SK-N-SH (cell line): ENCODE results near the gene FBN1. TPM values are rescaled to one million over a fixed set of nuclear protein-coding genes. Genes with fewer than 3 reads are reported as not detected.

Experiments
- CTCF ChIA-PET: fragments of 300-600, 350-600 bp; formaldehyde crosslinking; extraction: SDS; loops from one replicate; lab custom pipeline; 2021; lab: Yijun Ruan, JAX
- POLR2A ChIA-PET: fragments of 350-600 bp; sonication (Branson Sonifier 250); formaldehyde crosslinking; extraction: SDS; loops from one replicate; lab custom pipeline; 2020; ENCODE audit warnings: antibody characterized with exemption, inconsistent platforms; lab: Yijun Ruan, JAX
- DNase-seq: peaks from one replicate; pipeline ENCODE4 v3.0.0; 2012
- H2AFZ ChIP-seq: fragments of 200-600 bp; sonication (generic); 2 replicates; pipeline ENCODE4 v1.8.1; 2016; ENCODE audit warnings: antibody characterized with exemption, mild to moderate bottlenecking, low read depth
- H3F3A ChIP-seq: fragments of 200-600 bp; sonication (generic); replicated peaks from 2 replicates; pipeline ENCODE3; 2016; ENCODE audit warnings: antibody characterized with exemption, mild to moderate bottlenecking; ENCODE audit not compliant: insufficient read depth
- H3K27ac ChIP-seq, 2 experiments: fragments of 200-500 bp in 1 of 2; fragments of 200-600 bp in 1 of 2; sonication (Bioruptor generic) in 1 of 2; sonication (generic), shearing (Covaris generic) in 1 of 2; 2 replicates each; pipeline versions ENCODE4 v1.5.1 to v1.6.1; 2014 to 2016; ENCODE audit warnings: low read depth in 2 of 2, inconsistent platforms in 1 of 2, low read length in 1 of 2, mild to moderate bottlenecking in 1 of 2, mixed read lengths in 1 of 2
- H3K27me3 ChIP-seq: fragments of 200-600 bp; sonication (generic), shearing (Covaris generic); 2 replicates; pipeline ENCODE4 v1.6.1; 2016; ENCODE audit warnings: mixed run types; ENCODE audit not compliant: insufficient read depth
- H3K36me3 ChIP-seq, 2 experiments: fragments of 200-500 bp in 1 of 2; fragments of 200-600 bp in 1 of 2; sonication (Bioruptor generic) in 1 of 2; sonication (generic) in 1 of 2; replicated peaks in 1 of 2; 2 replicates each; pipeline versions ENCODE3 to v1.5.1; 2014 to 2016; ENCODE audit warnings: low read length in 1 of 2, mild to moderate bottlenecking in 1 of 2; ENCODE audit not compliant: insufficient read depth in 2 of 2, control insufficient read depth in 1 of 2
- H3K4me1 ChIP-seq, 2 experiments: fragments of 200-500 bp in 1 of 2; fragments of 200-600 bp in 1 of 2; sonication (Bioruptor generic) in 1 of 2; sonication (generic), shearing (Covaris generic) in 1 of 2; 2 replicates each; pipeline versions ENCODE4 v1.5.1 to v1.6.1; 2014 to 2016; ENCODE audit warnings: low read depth in 1 of 2, low read length in 1 of 2, mixed run types in 1 of 2; ENCODE audit not compliant: insufficient read depth in 2 of 2, control insufficient read depth in 1 of 2
- H3K4me2 ChIP-seq: fragments of 200-600 bp; sonication (generic), shearing (Covaris generic); 2 replicates; pipeline ENCODE4 v1.6.1; 2017; ENCODE audit warnings: mixed run types
- H3K4me3 ChIP-seq, 2 experiments: fragments of 200-500 bp in 1 of 2; fragments of 200-600 bp in 1 of 2; sonication (Bioruptor generic) in 1 of 2; sonication (generic), shearing (Covaris generic) in 1 of 2; 2 replicates each; pipeline versions ENCODE4 v1.5.1 to v1.8.1; 2014 to 2016; ENCODE audit warnings: low read depth in 2 of 2, inconsistent platforms in 1 of 2, low read length in 1 of 2, mild to moderate bottlenecking in 1 of 2, mixed read lengths in 1 of 2, moderate library complexity in 1 of 2
- H3K79me2 ChIP-seq: fragments of 200-600 bp; sonication (generic); 2 replicates; pipeline ENCODE4 v1.8.1; 2017; ENCODE audit warnings: mild to moderate bottlenecking; ENCODE audit not compliant: insufficient read depth
- H3K9ac ChIP-seq: fragments of 200-600 bp; sonication (generic); 2 replicates; pipeline ENCODE4 v1.6.1; 2017; ENCODE audit warnings: mixed run types
- H3K9me2 ChIP-seq: fragments of 200-600 bp; sonication (generic); 2 replicates; pipeline ENCODE4 v1.6.1; 2017; ENCODE audit warnings: mixed run types
- H3K9me3 ChIP-seq: fragments of 200-600 bp; sonication (generic); 2 replicates; pipeline ENCODE4 v1.6.1; 2017; ENCODE audit warnings: mixed run types, mild to moderate bottlenecking, moderate library complexity
- H4K20me1 ChIP-seq: fragments of 200-600 bp; sonication (generic); 2 replicates; pipeline ENCODE4 v1.6.1; 2017; ENCODE audit warnings: mild to moderate bottlenecking, mixed run types; ENCODE audit not compliant: insufficient read depth
- CTCF ChIP-seq: fragments of 200-600 bp; sonication (generic); IDR thresholded peaks from 2 replicates; pipeline ENCODE4 v1.6.1; 2017; ENCODE audit warnings: antibody characterized with exemption, mild to moderate bottlenecking, moderate library complexity
- ELF1 ChIP-seq: IDR thresholded peaks from 2 replicates; pipeline ENCODE4 v1.4.0; 2012
- GABPA ChIP-seq: IDR thresholded peaks from 2 replicates; pipeline ENCODE4 v1.4.0; 2012; ENCODE audit warnings: low read depth, mild to moderate bottlenecking
- PBX3 ChIP-seq: IDR thresholded peaks from 2 replicates; pipeline ENCODE4; 2012
- RAD21 ChIP-seq: IDR thresholded peaks from 2 replicates; pipeline ENCODE4 v1.6.1; 2012; ENCODE audit warnings: mild to moderate bottlenecking, low read length
- RCOR1 ChIP-seq: fragments of 150-350 bp; IDR thresholded peaks from 2 replicates; pipeline ENCODE4 v1.6.1; 2017; ENCODE audit warnings: antibody characterized with exemption, low read length
- RFX5 ChIP-seq: IDR thresholded peaks from 2 replicates; pipeline ENCODE4 v1.6.1; 2012; ENCODE audit warnings: mild to moderate bottlenecking, improper control_type of control experiment, low read length
- RXRA ChIP-seq: IDR thresholded peaks from 2 replicates; pipeline ENCODE4 v1.4.0; 2012; ENCODE audit warnings: low read depth, mild to moderate bottlenecking, borderline replicate concordance
- TAF1 ChIP-seq: IDR thresholded peaks from 2 replicates; pipeline ENCODE4 v1.6.1; 2012; ENCODE audit warnings: low read depth, mild to moderate bottlenecking, low read length, moderate library complexity, borderline replicate concordance
- USF1 ChIP-seq: IDR thresholded peaks from 2 replicates; pipeline ENCODE4 v1.4.0; 2012; ENCODE audit warnings: low read depth, borderline replicate concordance
- WGBS: methylation state at CpG from one replicate; pipeline ENCODE4 v1.1.6; 2017; ENCODE audit warnings: low lambda C conversion rate; 5-methylcytosine and 5-hydroxymethylcytosine counted together
- polyA plus RNA-seq, 3 experiments: library from polyadenylated mRNA; depleted of rRNA; stranded (reverse); fragments of >200 nt; gene quantifications; 2 replicates each; pipeline ENCODE4 v1.2.3, GENCODE V29; 2012

The FBN1 gene
- polyA plus RNA-seq, 1 of the 3 experiments (the other 2 are of a cell fraction), result 248 TPM

DNA sequence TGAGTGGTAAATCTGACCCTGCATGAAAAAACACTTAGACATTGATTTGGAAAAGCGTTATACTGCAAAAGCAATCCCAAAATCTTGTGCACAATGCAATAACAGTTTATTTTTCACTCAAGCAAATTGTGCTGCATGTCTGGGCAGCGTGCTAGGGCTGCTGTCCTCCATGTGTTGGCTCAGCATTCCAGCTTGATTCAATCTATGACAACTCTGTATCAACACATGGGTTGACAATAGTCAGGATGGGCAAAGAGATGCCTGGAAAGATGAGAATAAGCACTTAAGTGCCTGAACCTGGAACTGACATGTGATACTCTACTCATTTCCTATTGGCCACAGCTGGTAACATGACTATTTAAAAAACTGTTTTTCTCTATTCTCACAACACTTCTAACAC lies 262.5 kb downstream of the FBN1 start (continued):
- TF ChIP-seq USF1 (no peak), RCOR1 (no peak), TAF1 (no peak)

DNA sequence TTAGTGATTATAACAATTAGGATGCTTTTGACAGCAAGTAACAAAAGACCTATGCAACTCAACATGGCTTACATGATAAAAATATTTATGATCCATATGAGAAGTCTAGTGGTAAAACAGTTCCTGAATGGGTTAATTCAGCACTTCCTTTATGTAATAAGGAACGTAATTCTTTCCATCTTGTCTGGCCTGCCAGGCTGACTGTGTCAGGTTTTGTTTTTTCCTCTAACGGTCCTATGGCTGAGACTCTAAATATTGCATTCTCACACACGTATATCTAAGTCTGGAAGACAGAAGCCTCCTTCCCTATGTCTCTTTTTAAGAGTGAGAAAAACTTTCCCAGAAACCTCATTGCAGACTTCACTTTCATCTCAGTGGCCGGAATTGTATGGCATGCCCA lies 263.6 kb downstream of the FBN1 start:
- ChIA-PET POLR2A (no interaction called here), CTCF (no interaction called here)
- no peak overlapping the region for H2AFZ ChIP-seq

More for the DNA sequence above, 263.6 kb downstream of the FBN1 start:
- H3K36me3 ChIP-seq, result no peaks in the 10 kb centered on the region
- TF ChIP-seq CTCF (no peak), RFX5 (no peak), GABPA (no peak), USF1 (no peak), RXRA (no peak), PBX3 (no peak), ELF1 (no peak), RAD21 (no peak)
- H3K27me3 ChIP-seq, result no peaks in the 10 kb centered on the region
- H3K9ac ChIP-seq, result no peak overlapping the region
- no peak for DNase-seq
- no peaks in the 10 kb centered on the region for H3K9me3 ChIP-seq
- peaks cover 26% of the 10 kb centered on the region for H3F3A ChIP-seq
- H4K20me1 ChIP-seq, result no peaks in the 10 kb centered on the region
- H3K4me3 ChIP-seq, result no peak overlapping the region
- WGBS, result 73% methylated on average over 4 of the region's 4 CpGs
- peaks cover 0 to 10% of the 10 kb centered on the region in 2 experiments; a peak in 1 of 4 replicates for H3K4me1 ChIP-seq
- H3K79me2 ChIP-seq, result no peaks in the 10 kb centered on the region
- H3K9me2 ChIP-seq, result no peaks in the 10 kb centered on the region
- no peak overlapping the region for H3K27ac ChIP-seq
- H3K4me2 ChIP-seq, result no peak overlapping the region
